IPS DF 19.7 (cell line): ENCODE results near the gene ATP2A1.

Experiments used
- DNase-seq: peaks from one replicate; pipeline ENCODE4 v3.0.0-alpha.2; 2013; ENCODE audit warnings: low read depth, low spot score

The ATP2A1 gene

DNA sequence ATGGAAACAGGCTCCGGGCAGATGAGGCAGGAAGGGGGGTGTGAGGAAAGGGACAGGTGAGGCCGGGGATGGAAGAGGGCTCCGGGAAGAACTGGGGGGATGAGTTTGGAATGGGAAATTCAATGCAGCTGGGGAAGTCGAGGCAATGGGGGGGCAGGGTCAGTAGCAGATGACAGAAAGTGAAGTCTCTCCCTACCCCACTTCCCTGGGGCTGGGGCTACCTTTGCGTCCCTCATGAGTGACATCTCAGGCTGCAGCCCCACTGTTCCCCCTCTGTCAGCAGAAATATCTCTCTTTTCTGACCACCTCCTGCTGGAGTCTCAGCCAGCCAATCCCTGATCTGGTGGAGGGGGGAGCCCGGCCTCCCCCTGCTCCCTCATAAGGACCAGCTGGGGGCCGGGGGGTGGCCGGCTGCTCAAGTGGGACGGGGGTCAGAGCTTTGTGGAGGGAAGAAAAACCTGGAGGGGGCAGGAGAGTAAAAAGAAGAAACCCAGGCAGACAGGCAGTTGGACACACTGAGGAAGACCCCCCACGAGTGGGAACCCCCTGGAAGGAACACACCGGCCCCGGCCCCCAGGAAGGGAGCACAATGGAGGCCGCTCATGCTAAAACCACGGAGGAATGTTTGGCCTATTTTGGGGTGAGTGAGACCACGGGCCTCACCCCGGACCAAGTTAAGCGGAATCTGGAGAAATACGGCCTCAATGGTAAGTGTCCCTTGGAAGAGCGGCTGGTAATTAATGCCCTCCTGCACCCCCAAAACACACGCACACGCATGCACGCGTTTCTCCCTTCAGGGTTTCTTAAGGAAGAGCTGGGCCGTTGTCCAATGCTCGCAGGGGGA, at the start of gene ATP2A1:
ATP2A1 (plus strand) TSS at position 406 of the 844 bp plus-strand sequence; CDS start at position 590, 184 bp downstream.
- DNase-seq, result no peak

DNA sequence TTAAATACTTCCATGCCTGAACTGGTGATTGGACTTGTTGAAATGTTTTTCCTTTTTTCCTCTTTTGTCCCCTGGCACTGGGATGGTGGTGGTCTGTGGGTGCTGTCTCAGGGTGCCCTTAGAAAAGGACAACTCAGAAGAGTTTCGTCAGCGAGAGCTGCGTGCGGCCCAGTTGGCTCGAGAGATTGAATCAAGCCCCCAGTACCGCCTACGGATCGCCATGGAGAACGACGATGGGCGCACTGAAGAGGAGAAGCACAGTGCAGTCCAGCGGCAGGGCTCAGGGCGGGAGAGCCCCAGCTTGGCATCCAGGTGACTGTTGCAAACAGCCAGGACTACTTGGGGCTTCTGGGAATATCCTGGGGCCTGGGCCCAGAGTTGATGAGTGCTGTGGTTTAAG, 48.5 kb upstream of the ATP2A1 start:
- DNase-seq, result no peak

DNA sequence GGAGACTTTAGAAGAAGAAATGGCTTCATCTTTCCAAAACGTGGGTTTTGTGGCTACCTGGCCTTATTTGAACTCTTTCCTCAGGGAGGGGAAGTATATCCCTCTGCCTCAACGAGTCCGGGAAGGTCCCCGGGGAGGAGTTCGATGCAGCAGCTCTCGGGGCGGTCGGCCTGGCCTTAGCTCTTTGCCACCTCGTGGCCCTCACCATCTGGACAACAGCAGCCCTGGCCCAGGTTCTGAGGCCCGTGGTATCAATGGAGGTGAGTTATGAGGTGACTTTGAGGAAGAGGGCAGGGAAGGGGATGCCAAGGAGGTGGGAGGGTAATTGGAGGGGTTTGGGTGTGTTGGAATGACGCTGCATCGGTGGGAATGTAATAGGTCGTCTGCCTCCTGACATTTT, 47.8 kb upstream of the ATP2A1 start:
- no peak for DNase-seq

DNA sequence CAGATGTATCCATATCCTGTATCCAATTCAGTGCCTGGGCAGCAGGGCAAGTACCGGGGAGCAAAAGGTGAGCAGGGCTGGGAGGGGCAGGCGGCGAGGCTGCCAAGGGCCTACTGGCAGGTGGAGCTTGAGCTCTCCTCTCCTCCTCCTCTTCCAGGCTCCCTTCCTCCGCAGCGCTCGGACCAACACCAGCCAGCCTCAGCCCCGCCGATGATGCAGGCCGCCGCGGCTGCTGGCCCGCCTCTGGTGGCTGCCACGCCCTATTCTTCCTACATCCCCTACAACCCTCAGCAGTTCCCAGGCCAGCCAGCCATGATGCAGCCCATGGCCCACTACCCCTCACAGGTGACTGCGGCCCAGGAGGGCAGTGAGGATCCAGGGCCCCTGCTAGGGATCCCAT, 43.9 kb upstream of the ATP2A1 start:
- no peak for DNase-seq

DNA sequence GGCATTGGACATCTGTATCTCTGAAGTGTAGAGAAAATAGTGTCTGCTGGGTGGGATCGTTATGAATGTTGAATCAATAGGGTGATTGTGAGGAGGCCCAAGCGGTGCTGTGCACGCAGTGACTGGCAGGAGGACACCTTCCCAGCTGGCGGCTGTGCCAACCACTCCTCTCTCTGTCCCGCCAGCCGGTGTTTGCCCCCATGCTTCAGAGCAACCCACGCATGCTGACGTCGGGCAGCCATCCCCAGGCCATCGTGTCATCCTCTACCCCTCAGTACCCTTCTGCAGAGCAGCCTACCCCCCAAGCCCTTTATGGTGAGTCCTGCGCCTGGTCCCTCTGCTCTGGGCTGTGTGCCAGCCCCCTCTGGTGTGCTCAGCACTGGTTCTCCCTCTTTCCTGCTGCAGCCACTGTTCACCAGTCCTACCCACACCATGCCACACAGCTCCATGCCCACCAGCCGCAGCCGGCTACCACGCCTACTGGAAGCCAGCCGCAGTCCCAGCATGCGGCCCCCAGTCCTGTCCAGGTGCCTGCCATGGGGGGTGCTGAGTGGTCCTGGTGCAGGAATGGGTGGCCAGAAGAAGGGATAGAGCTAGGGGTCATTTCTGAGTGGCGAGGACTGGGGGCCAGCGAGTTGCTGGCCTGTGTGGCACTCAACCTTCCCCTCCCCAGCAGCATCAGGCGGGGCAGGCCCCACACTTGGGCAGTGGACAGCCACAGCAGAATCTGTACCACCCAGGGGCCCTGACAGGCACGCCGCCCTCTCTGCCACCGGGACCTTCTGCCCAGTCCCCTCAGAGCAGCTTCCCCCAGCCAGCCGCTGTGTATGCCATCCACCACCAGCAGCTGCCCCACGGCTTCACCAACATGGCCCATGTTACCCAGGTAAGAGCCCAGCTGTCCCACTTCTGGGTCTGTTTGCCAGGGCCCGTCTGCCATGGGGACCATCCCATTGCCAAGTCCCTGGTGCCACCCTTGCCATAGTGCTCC, 43.1 kb upstream of the ATP2A1 start:
- no peak for DNase-seq

DNA sequence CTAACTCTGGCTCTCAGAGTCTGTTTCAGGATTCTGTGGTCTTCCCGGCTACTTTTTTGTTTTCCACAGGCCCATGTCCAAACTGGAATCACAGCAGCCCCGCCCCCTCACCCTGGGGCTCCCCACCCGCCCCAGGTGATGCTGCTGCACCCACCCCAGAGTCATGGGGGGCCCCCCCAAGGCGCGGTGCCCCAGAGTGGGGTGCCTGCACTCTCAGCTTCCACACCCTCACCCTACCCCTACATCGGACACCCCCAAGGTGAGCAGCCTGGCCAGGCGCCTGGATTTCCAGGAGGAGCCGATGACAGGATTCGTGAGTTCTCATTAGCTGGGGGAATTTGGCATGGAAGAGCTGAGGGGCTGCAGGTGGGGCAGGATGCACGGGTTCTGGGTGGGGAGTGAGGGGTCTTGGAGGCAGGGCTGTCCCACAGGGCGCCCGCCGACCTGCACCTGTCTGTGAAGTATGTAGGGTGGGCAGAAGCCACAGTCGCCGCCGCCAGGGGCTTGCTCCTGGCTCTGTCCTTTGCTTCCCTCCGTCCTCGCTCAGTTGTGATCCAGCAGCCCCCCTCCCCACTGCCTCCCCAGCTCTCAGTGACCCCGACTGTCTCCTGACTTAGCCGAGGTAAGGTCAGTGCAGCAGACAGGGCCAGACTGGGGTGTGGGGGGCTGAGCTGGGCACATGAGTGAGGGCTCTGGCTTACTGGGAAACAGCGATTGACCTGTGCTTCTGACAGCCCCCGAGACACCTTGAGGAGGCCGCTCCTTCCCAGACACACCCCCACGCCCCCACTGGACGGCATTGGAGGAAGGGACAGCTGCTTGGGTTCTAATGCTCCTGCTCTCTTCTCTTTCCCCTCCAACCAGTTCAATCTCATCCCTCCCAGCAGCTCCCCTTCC, 42.2 kb upstream of the ATP2A1 start:
- no peak for DNase-seq

DNA sequence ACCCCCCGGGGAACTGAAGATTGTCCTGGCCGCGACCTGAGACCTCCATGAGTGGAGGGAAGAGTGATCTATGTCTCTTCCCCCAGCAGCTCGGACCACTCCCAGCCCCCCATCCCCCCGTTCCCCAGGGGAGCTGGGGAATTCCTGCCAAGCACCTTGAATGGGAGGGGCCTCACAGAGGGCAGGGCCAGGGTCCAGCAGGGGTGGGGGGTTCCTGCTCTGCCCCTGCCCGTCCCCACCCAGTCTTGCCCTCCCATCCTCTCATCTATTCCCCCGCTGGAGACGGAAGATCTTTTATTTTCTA, 41.6 kb upstream of the ATP2A1 start:
- no peak for DNase-seq

DNA sequence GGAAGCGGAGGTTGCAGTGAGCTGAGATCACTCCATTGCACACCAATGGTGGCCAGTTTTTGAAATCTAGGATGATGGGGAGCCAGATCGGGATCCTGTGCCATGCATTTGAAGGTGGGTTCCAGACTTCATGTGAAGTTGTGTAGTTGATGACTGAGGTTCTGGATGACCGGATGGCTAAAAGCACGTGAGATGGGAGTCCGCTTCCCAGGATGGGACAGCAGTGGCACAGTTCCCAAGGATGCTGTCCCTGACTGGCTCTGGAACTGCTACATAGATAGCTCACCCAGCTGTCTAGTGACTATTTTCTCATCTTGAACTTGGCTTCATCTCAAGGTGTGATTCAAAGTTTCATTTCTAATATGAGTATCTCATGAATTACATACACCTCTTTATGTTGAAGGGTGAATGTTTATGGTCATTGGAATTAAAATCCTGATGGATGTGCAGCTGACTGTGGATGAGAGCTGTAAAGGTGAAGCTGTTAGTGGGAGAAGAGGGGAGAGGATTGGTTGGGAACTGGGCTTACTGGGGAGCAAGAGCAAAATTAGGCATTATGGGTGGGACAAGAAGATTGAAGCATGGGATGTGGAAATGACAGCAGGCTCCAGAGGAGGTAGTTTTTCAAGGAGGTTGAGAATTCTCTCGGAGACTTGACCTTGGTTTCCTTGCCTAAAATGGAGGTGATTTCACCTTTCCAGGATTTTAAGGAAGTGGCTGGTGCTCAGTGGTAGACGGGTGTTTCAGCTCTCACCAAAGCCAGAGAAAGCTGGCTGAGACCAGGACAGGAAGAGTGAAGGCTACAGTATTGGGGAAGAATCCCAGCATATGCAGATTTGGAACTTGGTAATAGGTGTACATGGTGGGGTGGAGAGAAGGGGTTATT, 40.4 kb upstream of the ATP2A1 start:
- no peak for DNase-seq

DNA sequence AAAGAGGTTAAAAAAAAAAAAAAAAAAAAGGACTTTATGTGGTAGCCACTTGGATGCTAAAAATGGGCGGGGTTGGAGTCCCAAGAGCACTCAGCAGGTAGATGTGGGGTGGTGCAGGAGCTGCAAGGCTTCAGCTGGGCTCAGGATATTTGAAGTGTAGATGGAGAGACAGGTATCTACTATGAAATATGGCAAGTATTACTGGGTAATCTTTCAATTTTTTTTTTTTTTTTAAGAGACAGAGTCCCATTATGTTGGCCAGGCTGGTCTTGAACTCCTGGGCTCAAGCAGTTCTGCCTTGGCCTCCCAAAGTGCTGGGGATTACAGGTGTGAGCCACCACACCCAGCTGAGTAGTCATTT, 39.8 kb upstream of the ATP2A1 start:
- no peak for DNase-seq

DNA sequence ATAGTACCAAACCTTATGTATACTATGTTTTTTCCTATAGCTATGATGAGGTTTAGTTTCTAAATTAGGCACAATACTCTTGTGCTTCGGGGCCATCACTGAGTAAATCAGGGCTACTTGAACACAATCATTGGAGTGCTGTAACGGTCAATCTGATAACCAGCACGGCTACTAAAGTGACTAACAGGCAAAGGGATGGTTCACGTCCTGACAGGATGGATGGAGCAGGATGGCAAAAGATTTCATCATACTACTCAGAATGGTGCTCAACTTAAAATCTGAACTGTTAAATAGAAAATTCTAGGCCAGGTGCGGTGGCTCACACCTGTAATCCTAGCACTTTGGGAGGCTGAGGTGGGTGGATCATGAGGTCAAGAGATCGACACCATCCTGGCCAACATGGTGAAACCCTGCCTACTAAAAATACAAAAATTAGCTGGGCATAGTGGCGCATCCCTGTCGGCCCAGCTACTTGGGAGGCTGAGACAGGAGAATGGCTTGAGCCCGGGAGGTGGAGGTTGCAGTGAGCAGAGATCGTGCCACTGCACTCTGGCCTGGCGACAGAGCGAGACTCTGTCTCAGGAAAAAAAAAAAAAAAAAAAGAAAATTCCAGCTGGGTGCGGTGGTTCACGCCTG, 39.2 kb upstream of the ATP2A1 start:
- no peak for DNase-seq

DNA sequence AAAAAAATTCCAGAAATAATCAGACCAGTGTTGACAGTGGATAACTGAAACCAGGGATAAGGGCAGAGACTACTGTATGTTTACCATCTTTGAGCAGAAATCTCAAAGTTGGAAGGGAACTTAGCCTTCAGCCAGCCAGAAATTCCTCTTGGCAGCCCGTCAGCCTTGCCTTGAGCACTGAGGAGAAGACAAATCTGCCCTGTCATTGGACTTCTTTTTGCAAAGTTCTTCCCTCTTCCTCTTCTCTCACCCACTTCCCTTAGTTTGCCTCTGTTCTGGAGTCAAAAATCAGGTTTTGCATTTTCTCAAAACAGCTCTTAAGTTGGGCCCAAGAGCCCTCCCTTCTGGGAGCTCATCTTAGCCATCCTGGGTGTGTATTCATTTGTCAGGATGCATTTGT, 38.4 kb upstream of the ATP2A1 start:
- DNase-seq, result no peak

DNA sequence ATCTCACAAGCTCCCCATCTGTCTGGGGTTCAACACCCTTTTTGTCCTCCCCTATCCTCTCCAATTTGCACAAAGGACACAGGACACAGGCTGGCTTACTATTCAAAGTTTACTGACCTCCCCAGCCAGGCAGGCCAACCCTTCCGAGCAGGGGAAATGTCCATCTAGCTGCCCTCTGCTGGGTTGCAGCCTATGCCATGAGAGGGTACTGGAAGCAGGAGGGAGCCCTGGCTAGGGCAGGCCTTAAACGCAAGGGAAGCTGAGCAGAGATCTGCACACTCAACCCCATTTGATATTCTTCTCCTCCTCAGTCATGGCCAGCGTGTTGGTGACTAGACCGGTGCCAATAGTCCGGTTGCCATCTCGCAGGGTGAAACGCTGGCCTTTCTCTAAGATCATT, 35.6 kb upstream of the ATP2A1 start:
- DNase-seq, result no peak

DNA sequence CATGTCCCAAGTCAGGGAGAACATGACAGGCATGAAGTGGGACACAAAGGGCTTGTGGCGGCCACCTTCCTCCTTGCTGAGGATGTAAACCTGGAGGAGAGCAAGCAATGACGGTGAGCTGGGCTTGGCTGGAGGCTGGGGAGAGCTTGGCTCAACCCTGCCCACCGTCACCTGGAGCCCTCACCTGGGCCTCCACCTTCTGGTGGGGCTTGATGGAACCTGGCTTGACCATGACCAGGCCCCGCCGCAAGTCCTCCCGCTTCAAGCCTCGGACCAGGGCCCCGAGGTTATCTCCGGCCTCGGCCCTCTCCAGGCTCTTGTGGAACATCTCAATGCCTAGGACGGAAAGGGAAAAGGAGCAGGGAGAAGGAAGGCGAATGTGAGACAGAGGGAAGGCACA, 34.5 kb upstream of the ATP2A1 start:
- no peak for DNase-seq

DNA sequence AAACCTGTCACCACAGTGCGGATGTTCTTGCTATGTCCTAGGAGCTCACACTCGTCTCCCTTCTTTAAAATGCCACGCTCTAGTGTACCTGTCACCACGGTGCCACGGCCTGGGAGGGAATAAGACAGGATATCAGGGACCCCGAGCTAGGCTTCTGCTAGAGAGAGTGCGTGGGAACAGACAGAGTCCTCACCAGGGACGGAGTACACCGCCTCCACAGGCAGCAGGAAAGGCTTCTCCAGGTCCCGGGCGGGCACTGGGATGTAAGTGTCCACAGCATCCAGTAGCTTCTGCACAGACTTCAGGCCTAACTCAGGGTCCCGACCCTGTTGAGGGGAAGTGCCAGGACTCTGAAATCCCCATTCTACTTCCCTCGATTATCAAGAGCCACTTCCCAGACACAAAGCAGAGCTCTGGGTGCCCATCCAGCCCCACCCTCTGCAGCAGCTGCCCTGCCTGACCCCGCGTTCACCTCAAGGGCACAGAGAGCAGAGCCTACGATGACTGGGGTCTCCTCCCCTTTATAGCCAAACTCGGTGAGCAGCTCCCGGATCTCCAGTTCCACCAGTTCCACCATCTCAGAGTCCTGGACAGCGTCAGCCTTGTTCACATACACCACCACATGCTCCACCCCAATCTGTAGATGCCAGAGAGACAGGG, 33.9 kb upstream of the ATP2A1 start:
- DNase-seq, result no peak

DNA sequence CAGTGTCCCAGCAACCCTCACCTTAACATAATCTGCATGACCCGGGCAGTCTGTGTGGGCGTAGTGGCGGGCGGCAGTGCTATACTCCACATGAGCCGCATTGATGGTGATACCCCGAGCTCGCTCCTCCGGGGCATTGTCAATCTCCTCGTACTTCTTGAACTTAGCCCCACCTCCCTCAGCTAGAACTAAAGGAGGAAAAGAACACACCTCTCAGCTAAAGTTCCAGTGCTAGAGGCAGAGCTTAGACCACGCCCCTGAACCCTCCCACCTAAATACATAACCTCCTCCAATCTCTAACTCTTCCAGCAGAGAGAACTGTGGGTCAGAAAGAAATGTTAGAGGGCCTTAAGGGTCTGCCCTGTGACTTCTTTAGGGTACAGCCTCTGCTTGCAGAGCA, 33.0 kb upstream of the ATP2A1 start:
- peak; percentile 20 for DNase-seq

DNA sequence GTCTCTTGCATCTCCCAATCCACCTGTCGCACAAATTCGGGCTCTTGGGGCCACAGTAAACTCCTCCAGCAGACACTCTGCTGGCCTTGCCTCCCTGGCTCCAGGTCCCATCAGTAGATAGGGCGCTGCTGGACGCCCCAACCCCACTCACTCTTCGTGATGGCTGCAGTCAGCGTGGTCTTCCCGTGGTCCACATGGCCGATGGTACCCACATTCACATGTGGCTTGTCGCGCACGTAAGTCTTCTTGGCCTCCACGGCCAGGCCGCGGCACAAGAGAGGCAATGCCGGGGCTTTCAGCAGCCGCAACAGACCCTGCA, 32.6 kb upstream of the ATP2A1 start:
- DNase-seq, result no peak

DNA sequence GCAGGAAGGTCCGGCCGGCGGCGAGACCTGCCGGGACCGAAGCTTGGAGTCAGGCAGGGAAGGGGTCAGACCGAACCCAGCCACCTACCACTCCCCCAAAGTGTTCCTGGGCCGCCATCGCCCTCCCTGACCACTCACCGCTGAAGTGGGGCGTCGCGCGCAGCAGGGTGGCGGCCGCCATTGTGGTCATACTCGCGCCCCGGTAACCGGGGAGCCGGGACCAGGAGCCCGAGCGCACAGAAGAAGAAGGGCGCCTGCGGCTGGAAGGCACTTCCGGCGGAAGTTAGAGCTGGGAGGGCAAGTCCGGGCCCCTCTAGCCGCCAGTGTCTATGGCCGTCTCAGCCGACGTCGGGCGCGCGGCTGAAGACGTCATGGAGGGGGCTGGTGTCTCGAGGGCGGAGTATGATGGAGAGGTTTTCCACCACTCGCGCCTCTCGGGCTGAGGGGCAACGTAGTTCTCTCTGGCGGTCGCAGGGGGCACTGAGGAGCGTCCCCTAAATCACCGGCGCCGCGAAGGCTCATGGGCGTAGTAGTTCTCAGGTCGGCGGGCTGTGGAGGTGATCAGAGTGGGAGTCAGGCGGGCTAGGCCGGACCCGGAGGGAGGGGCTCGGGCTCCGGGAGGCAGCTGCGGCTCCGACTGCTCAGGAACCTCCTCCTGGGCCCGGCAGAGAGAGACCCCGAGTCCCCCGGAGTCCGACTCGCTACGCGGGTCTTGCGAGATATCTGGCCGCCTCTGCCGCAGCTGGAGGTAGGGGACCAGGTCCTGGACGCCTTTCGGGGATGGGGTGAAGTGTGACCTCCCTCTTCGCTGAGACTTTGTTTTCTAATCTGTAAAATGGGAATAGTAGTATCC, 32.0 kb upstream of the ATP2A1 start, which contains the start of gene TUFM:
TUFM (minus strand) TSS at position 269 of the 853 bp plus-strand sequence; CDS start at position 190, 79 bp downstream.
- peak; percentile 91 for DNase-seq

DNA sequence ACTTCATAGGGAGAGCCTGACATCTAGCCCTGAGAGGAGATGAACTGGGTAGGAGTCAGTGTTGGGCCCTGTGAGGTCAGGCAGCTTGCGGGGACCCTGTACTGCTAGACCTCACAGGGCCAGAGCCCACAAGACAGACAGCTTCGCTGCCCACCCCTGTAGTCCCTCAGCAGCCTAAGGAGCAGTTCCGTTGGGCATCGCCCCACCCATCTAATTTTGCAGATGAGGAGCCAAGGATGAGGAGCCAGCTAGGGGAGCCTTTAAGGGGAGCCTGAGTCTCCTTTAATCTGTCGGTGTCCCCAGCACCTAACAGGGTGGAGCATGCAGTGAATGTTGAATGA, 31.4 kb upstream of the ATP2A1 start:
- DNase-seq, result no peak

DNA sequence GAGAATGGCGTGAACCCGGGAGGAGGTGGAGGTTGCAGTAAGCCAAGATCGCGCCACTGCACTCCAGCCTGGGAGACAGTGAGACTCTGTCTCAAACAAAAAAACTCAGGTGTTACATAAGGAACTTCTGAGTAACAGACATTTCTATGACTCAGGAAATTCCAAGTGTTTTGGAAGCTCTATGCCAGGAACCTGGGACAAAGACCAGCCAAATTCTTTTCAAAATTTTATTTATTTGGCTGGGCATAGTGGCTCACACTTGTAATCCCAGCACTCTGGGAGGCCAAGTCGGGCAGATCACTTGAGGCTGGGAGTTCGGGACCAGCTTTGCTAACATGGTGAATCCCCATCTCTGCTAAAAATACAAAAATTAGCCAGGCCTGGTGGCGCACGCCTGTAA, 19.9 kb upstream of the ATP2A1 start:
- DNase-seq, result no peak
